H7 (cell line): ENCODE measurements around the gene NAALADL2. TPM values are rescaled to one million over a fixed set of nuclear protein-coding genes. Genes with fewer than 3 reads are reported as not detected.
"Not testable (repeated sequence)": the region's sequence is repeated elsewhere in the genome, so short reads cannot be mapped to it uniquely, and the experiment has no call there.

Source experiments
- DNase-seq: peaks from one replicate; pipeline ENCODE4 v3.0.0; 2012
- H3K27me3 ChIP-seq: 2 replicates; pipeline ENCODE4 v1.6.0; 2011; ENCODE audit warnings: mild to moderate bottlenecking, low read length; ENCODE audit not compliant: control insufficient read depth, insufficient read depth
- H3K36me3 ChIP-seq: replicated peaks from 2 replicates; pipeline ENCODE4 v1.5.1; 2011; ENCODE audit warnings: low read length; ENCODE audit not compliant: control insufficient read depth, insufficient read depth
- H3K4me3 ChIP-seq: 2 replicates; pipeline ENCODE4 v1.5.1; 2011; ENCODE audit warnings: low read depth, mild to moderate bottlenecking, control low read depth, low read length, moderate library complexity; ENCODE audit not compliant: insufficient read depth
- total RNA-seq: library from RNA; depleted of rRNA; stranded (reverse); fragments of >200 nt; shearing (Covaris generic); gene quantifications from 2 replicates; pipeline ENCODE4 v1.2.3, GENCODE V29; 2014

The NAALADL2 gene
- total RNA-seq, 1 experiment from 2014 or later, result 0.14 TPM

- DNase-seq, result no peak
- Histone ChIP-seq H3K36me3 (no peaks in the 10 kb centered on the region), H3K4me3 (no peak overlapping the region), H3K27me3 (no peaks in the 10 kb centered on the region)
Measured at GRCh38 chr3:175486255-175486654, 627.1 kb downstream of the NAALADL2 start.

GRCh38 chr3:175489406-175489805, 630.3 kb downstream of the NAALADL2 start:
- H3K4me3 ChIP-seq, result no peak overlapping the region
- no peaks in the 10 kb centered on the region for H3K27me3 ChIP-seq
- H3K36me3 ChIP-seq, result no peaks in the 10 kb centered on the region
- DNase-seq, result no peak

GRCh38 chr3:175493301-175493700, 634.2 kb downstream of the NAALADL2 start:
- Histone ChIP-seq H3K27me3 (no peaks in the 10 kb centered on the region), H3K36me3 (no peaks in the 10 kb centered on the region), H3K4me3 (no peak overlapping the region)
- no peak for DNase-seq

- Histone ChIP-seq H3K27me3 (no peaks in the 10 kb centered on the region), H3K36me3 (no peaks in the 10 kb centered on the region)
- no peak for DNase-seq
Measured at GRCh38 chr3:175495331-175495730, 636.2 kb downstream of the NAALADL2 start.

GRCh38 chr3:175502155-175502554, 643.0 kb downstream of the NAALADL2 start:
- no peaks in the 10 kb centered on the region for H3K27me3 ChIP-seq
- DNase-seq, result no peak
- no peaks in the 10 kb centered on the region for H3K36me3 ChIP-seq
- no peak overlapping the region for H3K4me3 ChIP-seq

More at GRCh38 chr3:175495331-175495730, 636.2 kb downstream of the NAALADL2 start:
- H3K4me3 ChIP-seq, result no peak overlapping the region

GRCh38 chr3:175511219-175511785, 652.2 kb downstream of the NAALADL2 start:
- Histone ChIP-seq H3K27me3 (no peaks in the 10 kb centered on the region), H3K4me3 (no peak overlapping the region), H3K36me3 (no peaks in the 10 kb centered on the region)
- DNase-seq, result no peak

- Histone ChIP-seq H3K27me3 (no peaks in the 10 kb centered on the region), H3K4me3 (no peak overlapping the region), H3K36me3 (no peaks in the 10 kb centered on the region)
- no peak for DNase-seq
Measured at GRCh38 chr3:175512700-175513099, 653.6 kb downstream of the NAALADL2 start.

GRCh38 chr3:175518459-175518858, 659.3 kb downstream of the NAALADL2 start:
- no peak overlapping the region for H3K4me3 ChIP-seq
- DNase-seq, result no peak
- H3K27me3 ChIP-seq, result no peaks in the 10 kb centered on the region
- no peaks in the 10 kb centered on the region for H3K36me3 ChIP-seq

GRCh38 chr3:175521406-175521805, 662.3 kb downstream of the NAALADL2 start:
- Histone ChIP-seq H3K27me3 (no peaks in the 10 kb centered on the region), H3K36me3 (no peaks in the 10 kb centered on the region), H3K4me3 (no peak overlapping the region)
- DNase-seq, result no peak

- H3K27me3 ChIP-seq, result no peaks in the 10 kb centered on the region
- H3K4me3 ChIP-seq, result no peak overlapping the region
- DNase-seq, result no peak
Measured at GRCh38 chr3:175526191-175526590, 667.1 kb downstream of the NAALADL2 start.

GRCh38 chr3:175526609-175527280, 667.6 kb downstream of the NAALADL2 start:
- Histone ChIP-seq H3K27me3 (no peaks in the 10 kb centered on the region), H3K4me3 (no peak overlapping the region), H3K36me3 (no peaks in the 10 kb centered on the region)
- DNase-seq, result peak; percentile 17

More at GRCh38 chr3:175526191-175526590, 667.1 kb downstream of the NAALADL2 start:
- H3K36me3 ChIP-seq, result no peaks in the 10 kb centered on the region

- H3K36me3 ChIP-seq, DNase-seq, H3K4me3 ChIP-seq, H3K27me3 ChIP-seq: not testable (repeated sequence)
Measured at GRCh38 chr3:175528693-175529092, 669.6 kb downstream of the NAALADL2 start.

GRCh38 chr3:175535351-175535750, 676.2 kb downstream of the NAALADL2 start:
- no peak for DNase-seq
- H3K27me3 ChIP-seq, result no peaks in the 10 kb centered on the region
- H3K36me3 ChIP-seq, result no peaks in the 10 kb centered on the region
- no peak overlapping the region for H3K4me3 ChIP-seq

GRCh38 chr3:175546115-175546514, 687.0 kb downstream of the NAALADL2 start:
- no peak for DNase-seq
- Histone ChIP-seq H3K4me3 (no peak overlapping the region), H3K36me3 (no peaks in the 10 kb centered on the region), H3K27me3 (no peaks in the 10 kb centered on the region)

- Histone ChIP-seq H3K4me3 (no peak overlapping the region), H3K36me3 (no peaks in the 10 kb centered on the region)
- DNase-seq, result no peak
Measured at GRCh38 chr3:175552929-175553328, 693.8 kb downstream of the NAALADL2 start.

More at GRCh38 chr3:175552929-175553328, 693.8 kb downstream of the NAALADL2 start:
- H3K27me3 ChIP-seq, result no peaks in the 10 kb centered on the region
